ENCODE data around the gene ERVFRD-1. TPM values are rescaled to one million over a fixed set of nuclear protein-coding genes. Genes with fewer than 3 reads are reported as not detected.
"Not testable (repeated sequence)": the region's sequence is repeated elsewhere in the genome, so short reads cannot be mapped to it uniquely, and the experiment has no call there.

The ERVFRD-1 gene
- total RNA-seq, 1 donor from 2014 or later: not detected

GRCh38 chr6:11089695-11090094, 21.8 kb downstream of the ERVFRD-1 start:
- DNase-seq: no peak

GRCh38 chr6:11087141-11087812, 24.2 kb downstream of the ERVFRD-1 start:
- DNase-seq: not testable (repeated sequence)

- DNase-seq: no peak
Measured at GRCh38 chr6:11085758-11086435, 25.6 kb downstream of the ERVFRD-1 start.

- no peak for DNase-seq
Measured at GRCh38 chr6:11083956-11084355, 27.6 kb downstream of the ERVFRD-1 start.

GRCh38 chr6:11083491-11083890, 28.0 kb downstream of the ERVFRD-1 start:
- no peak for DNase-seq

- DNase-seq: no peak
Measured at GRCh38 chr6:11080296-11080695, 31.2 kb downstream of the ERVFRD-1 start.

- no peak for DNase-seq
Measured at GRCh38 chr6:11078266-11078665, 33.3 kb downstream of the ERVFRD-1 start.

- no peak for DNase-seq
Measured at GRCh38 chr6:11076540-11076939, 35.0 kb downstream of the ERVFRD-1 start.

GRCh38 chr6:11072101-11072500, 39.4 kb downstream of the ERVFRD-1 start:
- DNase-seq: no peak

GRCh38 chr6:11069760-11070159, 41.8 kb downstream of the ERVFRD-1 start:
- no peak for DNase-seq

- no peak for DNase-seq
Measured at GRCh38 chr6:11067348-11067747, 44.2 kb downstream of the ERVFRD-1 start.

- no peak for DNase-seq
Measured at GRCh38 chr6:11066505-11067347, 44.8 kb downstream of the ERVFRD-1 start.

- DNase-seq: no peak
Measured at GRCh38 chr6:11065436-11066202, 45.9 kb downstream of the ERVFRD-1 start.

- peak; percentile 9 for DNase-seq
Measured at GRCh38 chr6:11064836-11065235, 46.7 kb downstream of the ERVFRD-1 start.

- DNase-seq: no peak
Measured at GRCh38 chr6:11062715-11063114, 48.8 kb downstream of the ERVFRD-1 start.

GRCh38 chr6:11062083-11062482, 49.4 kb downstream of the ERVFRD-1 start:
- no peak for DNase-seq

- no peak for DNase-seq
Measured at GRCh38 chr6:11058406-11058805, 53.1 kb downstream of the ERVFRD-1 start.

GRCh38 chr6:11056871-11057270, 54.7 kb downstream of the ERVFRD-1 start:
- DNase-seq: no peak

- DNase-seq: no peak
Measured at GRCh38 chr6:11055127-11055627, 56.3 kb downstream of the ERVFRD-1 start.

- no peak for DNase-seq
Measured at GRCh38 chr6:11054722-11055121, 56.8 kb downstream of the ERVFRD-1 start.

GRCh38 chr6:11053307-11053706, 58.2 kb downstream of the ERVFRD-1 start:
- DNase-seq: no peak
